ENCODE measurements around the gene COL23A1. TPM values are rescaled to one million over a fixed set of nuclear protein-coding genes. Genes with fewer than 3 reads are reported as not detected.

The COL23A1 gene
- polyA plus RNA-seq, 2 of the 4 experiments (the other 2 are of a cell fraction): not detected

DNA sequence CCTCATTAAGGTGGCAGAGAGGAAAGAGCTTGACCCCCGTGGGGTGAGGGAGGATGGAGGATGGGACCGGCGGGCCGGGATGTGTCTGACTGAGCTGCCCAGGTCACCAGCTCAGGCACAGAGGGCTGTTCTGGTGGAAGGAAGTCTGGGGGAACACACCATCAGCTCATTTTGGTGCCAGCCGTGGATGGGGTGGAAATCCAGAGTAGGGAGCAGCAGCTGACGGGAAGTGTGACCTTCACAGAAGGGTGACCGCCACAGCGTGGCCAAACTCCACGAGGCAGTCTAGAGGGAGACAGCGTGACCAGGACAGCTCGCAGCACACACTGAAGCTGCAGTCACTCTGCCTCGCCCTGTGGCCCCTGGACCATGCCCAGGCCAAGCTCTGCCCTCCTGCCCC, 312.3 kb downstream of the COL23A1 start:
- ATAC-seq (no peak), FAIRE-seq (no peak), DNase-seq (ENCODE audit: low read depth in 1 of 2, low spot score in 1 of 2) (no peak)
- Histone ChIP-seq H3K4me3 (no peak overlapping the region), H3K4me1 (no peaks in the 10 kb centered on the region), H3K9me3 (peaks cover 15% of the 10 kb centered on the region; the same call in 2 of the 3 replicates), H3K27ac (no peak overlapping the region), H3K4me2 (no peak overlapping the region)
- 12% methylated on average over 8 of the region's 12 CpGs for WGBS (ENCODE audit: missing lambda C conversion rate)
- ChIA-PET POLR2A (no interaction called here), CTCF (no interaction called here)
- TF ChIP-seq, protein P1, sequence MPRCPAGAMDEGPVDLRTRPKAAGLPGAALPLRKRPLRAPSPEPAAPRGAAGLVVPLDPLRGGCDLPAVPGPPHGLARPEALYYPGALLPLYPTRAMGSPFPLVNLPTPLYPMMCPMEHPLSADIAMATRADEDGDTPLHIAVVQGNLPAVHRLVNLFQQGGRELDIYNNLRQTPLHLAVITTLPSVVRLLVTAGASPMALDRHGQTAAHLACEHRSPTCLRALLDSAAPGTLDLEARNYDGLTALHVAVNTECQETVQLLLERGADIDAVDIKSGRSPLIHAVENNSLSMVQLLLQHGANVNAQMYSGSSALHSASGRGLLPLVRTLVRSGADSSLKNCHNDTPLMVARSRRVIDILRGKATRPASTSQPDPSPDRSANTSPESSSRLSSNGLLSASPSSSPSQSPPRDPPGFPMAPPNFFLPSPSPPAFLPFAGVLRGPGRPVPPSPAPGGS (IDR thresholded peaks at IDR 0.05): no peak
- TF ChIP-seq JUNB (IDR thresholded peaks at IDR 0.05): no peak
- no peak for TF ChIP-seq PBX3 (IDR thresholded peaks at IDR 0.05)
- TF ChIP-seq MAFK (IDR thresholded peaks at IDR 0.05; ENCODE audit: partially characterized antibody): no peak
- no peak for TF ChIP-seq ATOH8 (CRISPR knock-in tag; IDR thresholded peaks at IDR 0.05; ENCODE audit: low read depth)
- no peak for TF ChIP-seq RCOR1 (IDR thresholded peaks at IDR 0.05; ENCODE audit: low read depth, low read length)
- no peak for TF ChIP-seq POLR2AphosphoS2 (conservative IDR thresholded peaks at IDR 0.05; ENCODE audit: low read length)
- no peak for TF ChIP-seq EP300 (IDR thresholded peaks at IDR 0.05)
- no peak for TF ChIP-seq SREBF2 (IDR thresholded peaks at IDR 0.05)
- no peak for TF ChIP-seq ELK1 (IDR thresholded peaks at IDR 0.05; ENCODE audit: low read depth, low read length)
- no peak for TF ChIP-seq CBX8 (IDR thresholded peaks at IDR 0.05)
- TF ChIP-seq CBX2 (IDR thresholded peaks at IDR 0.05; ENCODE audit: borderline replicate concordance, low read depth): no peak
- TF ChIP-seq ZNF302 (CRISPR knock-in tag; IDR thresholded peaks at IDR 0.05): no peak
- TF ChIP-seq EHMT2 (IDR thresholded peaks at IDR 0.05; ENCODE audit: low read depth): no peak
- no peak for TF ChIP-seq ESRRA (IDR thresholded peaks at IDR 0.05; ENCODE audit: borderline replicate concordance, low read length)
- TF ChIP-seq MAX (IDR thresholded peaks at IDR 0.05): no peak
- no peak for TF ChIP-seq REST (IDR thresholded peaks at IDR 0.05)
- no peak for TF ChIP-seq MYC (IDR thresholded peaks at IDR 0.05; ENCODE audit: borderline replicate concordance, low read length)
- TF ChIP-seq BHLHE40 (IDR thresholded peaks at IDR 0.05; ENCODE audit: low read depth, low read length): no peak
- no peak for TF ChIP-seq SMC3 (IDR thresholded peaks at IDR 0.05)

- FAIRE-seq (no peak), DNase-seq (ENCODE audit: low read depth in 1 of 2, low spot score in 1 of 2) (no peak), ATAC-seq (no peak)
- 29% methylated on average over 9 of the region's 9 CpGs for WGBS (ENCODE audit: missing lambda C conversion rate)
- Histone ChIP-seq H3K4me2 (no peak overlapping the region), H3K9me3 (peaks cover 15% of the 10 kb centered on the region; the same call in 2 of the 3 replicates), H3K27ac (no peak overlapping the region), H3K4me1 (no peaks in the 10 kb centered on the region), H3K4me3 (no peak overlapping the region)
- POLR2A ChIA-PET: no interaction called here
- CTCF ChIA-PET: no interaction called here
- TF ChIP-seq, protein P2, sequence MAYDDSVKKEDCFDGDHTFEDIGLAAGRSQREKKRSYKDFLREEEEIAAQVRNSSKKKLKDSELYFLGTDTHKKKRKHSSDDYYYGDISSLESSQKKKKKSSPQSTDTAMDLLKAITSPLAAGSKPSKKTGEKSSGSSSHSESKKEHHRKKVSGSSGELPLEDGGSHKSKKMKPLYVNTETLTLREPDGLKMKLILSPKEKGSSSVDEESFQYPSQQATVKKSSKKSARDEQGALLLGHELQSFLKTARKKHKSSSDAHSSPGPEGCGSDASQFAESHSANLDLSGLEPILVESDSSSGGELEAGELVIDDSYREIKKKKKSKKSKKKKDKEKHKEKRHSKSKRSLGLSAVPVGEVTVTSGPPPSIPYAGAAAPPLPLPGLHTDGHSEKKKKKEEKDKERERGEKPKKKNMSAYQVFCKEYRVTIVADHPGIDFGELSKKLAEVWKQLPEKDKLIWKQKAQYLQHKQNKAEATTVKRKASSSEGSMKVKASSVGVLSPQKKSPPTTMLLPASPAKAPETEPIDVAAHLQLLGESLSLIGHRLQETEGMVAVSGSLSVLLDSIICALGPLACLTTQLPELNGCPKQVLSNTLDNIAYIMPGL (CRISPR knock-in tag; IDR thresholded peaks at IDR 0.05; ENCODE audit: borderline replicate concordance): no peak
- TF ChIP-seq RAD21 (conservative IDR thresholded peaks at IDR 0.05 in 1 of 2, IDR thresholded peaks at IDR 0.05 in 1 of 2): no peak
- TF ChIP-seq CBX8 (IDR thresholded peaks at IDR 0.05): no peak
- TF ChIP-seq, protein P3, sequence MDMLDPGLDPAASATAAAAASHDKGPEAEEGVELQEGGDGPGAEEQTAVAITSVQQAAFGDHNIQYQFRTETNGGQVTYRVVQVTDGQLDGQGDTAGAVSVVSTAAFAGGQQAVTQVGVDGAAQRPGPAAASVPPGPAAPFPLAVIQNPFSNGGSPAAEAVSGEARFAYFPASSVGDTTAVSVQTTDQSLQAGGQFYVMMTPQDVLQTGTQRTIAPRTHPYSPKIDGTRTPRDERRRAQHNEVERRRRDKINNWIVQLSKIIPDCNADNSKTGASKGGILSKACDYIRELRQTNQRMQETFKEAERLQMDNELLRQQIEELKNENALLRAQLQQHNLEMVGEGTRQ (IDR thresholded peaks at IDR 0.05): no peak
- no peak for TF ChIP-seq KDM1A (IDR thresholded peaks at IDR 0.05; ENCODE audit: low read depth)
- TF ChIP-seq RARB (CRISPR knock-in tag; IDR thresholded peaks at IDR 0.05): no peak
- no peak for TF ChIP-seq FOSL2 (IDR thresholded peaks at IDR 0.05)
- TF ChIP-seq FOSL2 (CRISPR knock-in tag; IDR thresholded peaks at IDR 0.05): no peak
- no peak for TF ChIP-seq RNF2 (IDR thresholded peaks at IDR 0.05; ENCODE audit: borderline replicate concordance, low read depth)
Observed at GRCh38 chr5:178277346-178277745, 312.8 kb downstream of the COL23A1 start.

Data from A549 (cell line).